CD14-positive monocyte (primary cell): Measurements from ENCODE around the gene EGLN3. TPM values are rescaled to one million over a fixed set of nuclear protein-coding genes. Genes with fewer than 3 reads are reported as not detected.

Experiments used
- DNase-seq, 3 donors: peaks; one replicate each; pipeline ENCODE4 v3.0.0-alpha.2; 2011 to 2022
- H2AFZ ChIP-seq: 2 replicates; pipeline ENCODE4 v1.6.0; 2012; ENCODE audit warnings: mild to moderate bottlenecking, low read depth, low read length, inconsistent platforms; ENCODE audit not compliant: insufficient read depth, poor library complexity, severe bottlenecking
- H3K27ac ChIP-seq, 2 donors: 1 replicate in 1 of 2; 2 replicates in 1 of 2; pipeline ENCODE4 v1.5.1; 2012 to 2013; ENCODE audit warnings: low read length in 2 of 2, control low read depth in 1 of 2, inconsistent platforms in 1 of 2, low read depth in 1 of 2, mild to moderate bottlenecking in 1 of 2
- H3K27me3 ChIP-seq, 2 donors: one replicate each; pipeline versions ENCODE4 v1.6.0 to v1.6.1; 2011 to 2013; ENCODE audit warnings: low read length in 2 of 2; ENCODE audit not compliant: control insufficient read depth in 2 of 2, insufficient read depth in 2 of 2
- H3K36me3 ChIP-seq, 2 donors: replicated peaks in 1 of 2; 1 replicate in 1 of 2; 2 replicates in 1 of 2; pipeline versions ENCODE4 v1.5.1 to v1.6.1; 2012 to 2013; ENCODE audit warnings: low read length in 2 of 2, control low read depth in 1 of 2, inconsistent platforms in 1 of 2, mild to moderate bottlenecking in 1 of 2; ENCODE audit not compliant: insufficient read depth in 2 of 2, control insufficient read depth in 1 of 2
- H3K4me1 ChIP-seq, 2 donors: 1 replicate in 1 of 2; 2 replicates in 1 of 2; pipeline versions ENCODE4 v1.5.1 to v1.6.1; 2012 to 2013; ENCODE audit warnings: low read length in 2 of 2, control low read depth in 1 of 2, inconsistent platforms in 1 of 2, mild to moderate bottlenecking in 1 of 2, moderate library complexity in 1 of 2; ENCODE audit not compliant: insufficient read depth in 2 of 2, control insufficient read depth in 1 of 2
- H3K4me2 ChIP-seq: replicated peaks from 2 replicates; pipeline ENCODE3; 2012; ENCODE audit warnings: low read length, moderate library complexity, mild to moderate bottlenecking; ENCODE audit not compliant: poor library complexity, severe bottlenecking; ENCODE audit errors: extremely low read depth
- H3K4me3 ChIP-seq, 3 experiments: fragments of 200-600 bp in 1 of 3; sonication (generic) in 1 of 3; replicated peaks in 1 of 3; 1 replicate in 2 of 3; 2 replicates in 1 of 3; pipeline ENCODE4 v1.5.1; 2011 to 2013; ENCODE audit warnings: low read length in 3 of 3, mild to moderate bottlenecking in 3 of 3, control low read depth in 2 of 3, low read depth in 2 of 3, inconsistent platforms in 1 of 3, moderate library complexity in 1 of 3
- H3K79me2 ChIP-seq: 2 replicates; pipeline ENCODE4 v1.6.0; 2012; ENCODE audit warnings: mild to moderate bottlenecking, control low read depth, inconsistent platforms, low read length, moderate library complexity; ENCODE audit not compliant: insufficient read depth
- H3K9ac ChIP-seq: 2 replicates; pipeline ENCODE4 v1.6.0; 2017; ENCODE audit warnings: low read length, mild to moderate bottlenecking; ENCODE audit not compliant: insufficient read depth, poor library complexity, severe bottlenecking
- H3K9me3 ChIP-seq, 2 donors: replicated peaks in 1 of 2; 1 replicate in 1 of 2; 2 replicates in 1 of 2; pipeline versions ENCODE4 v1.5.1 to v1.6.1; 2012 to 2013; ENCODE audit warnings: low read length in 2 of 2, control low read depth in 1 of 2; ENCODE audit not compliant: control insufficient read depth in 1 of 2, insufficient read depth in 1 of 2
- H4K20me1 ChIP-seq: 2 replicates; pipeline ENCODE4 v1.6.0; 2012; ENCODE audit warnings: mild to moderate bottlenecking, low read length, control low read depth, moderate library complexity; ENCODE audit not compliant: insufficient read depth
- H3K27ac Mint-ChIP-seq, 7 donors: one replicate each; pipeline ENCODE4 v1.8.0; 2020; ENCODE audit warnings: mild to moderate bottlenecking in 7 of 7, mixed read lengths in 7 of 7, moderate library complexity in 6 of 7, inconsistent platforms in 2 of 7
- H3K27me3 Mint-ChIP-seq, 3 donors: one replicate each; pipeline ENCODE4 v1.8.0; 2021 to 2022; ENCODE audit warnings: low read depth in 3 of 3, mild to moderate bottlenecking in 3 of 3, mixed read lengths in 3 of 3, moderate library complexity in 3 of 3, inconsistent platforms in 1 of 3
- H3K36me3 Mint-ChIP-seq, 2 donors: one replicate each; pipeline ENCODE4 v1.8.0; 2020; ENCODE audit warnings: mixed read lengths in 2 of 2, inconsistent platforms in 1 of 2, mild to moderate bottlenecking in 1 of 2
- H3K4me1 Mint-ChIP-seq: one replicate; pipeline ENCODE4 v1.8.0; 2020; ENCODE audit warnings: mild to moderate bottlenecking, mixed read lengths
- H3K4me3 Mint-ChIP-seq, 2 donors: one replicate each; pipeline ENCODE4 v1.8.0; 2020; ENCODE audit warnings: mild to moderate bottlenecking in 2 of 2, mixed read lengths in 2 of 2, moderate library complexity in 1 of 2
- H3K9me3 Mint-ChIP-seq, 7 donors: one replicate each; pipeline ENCODE4 v1.8.0; 2020 to 2022; ENCODE audit warnings: mixed read lengths in 7 of 7, mild to moderate bottlenecking in 6 of 7, moderate library complexity in 6 of 7, inconsistent platforms in 2 of 7
- CTCF ChIP-seq: fragments of 200-600 bp; IDR thresholded peaks from one replicate; pipeline ENCODE4 v1.8.0; 2022; ENCODE audit warnings: antibody characterized with exemption, mild to moderate bottlenecking
- WGBS: methylation state at CpG from one replicate; pipeline ENCODE4 v1.1.5; 2013; ENCODE audit warnings: missing lambda C conversion rate; ENCODE audit not compliant: insufficient coverage; 5-methylcytosine and 5-hydroxymethylcytosine counted together
- intact Hi-C, 2 donors: fragments of 100-400 bp; cut with micrococcal nuclease; formaldehyde crosslinking; loops; one replicate each; pipeline versions ENCODE4 v1.15.0 to v1.15.1; 2023
- polyA plus RNA-seq, 3 donors: library from polyadenylated mRNA; depleted of rRNA in 1 of 3; unstranded in 2 of 3; stranded (reverse) in 1 of 3; fragments of 300-500 nt in 2 of 3; fragments of >200 nt in 1 of 3; fragmentation: Illumina TruSeq in 2 of 3; gene quantifications; 1 replicate in 2 of 3; 2 replicates in 1 of 3; pipeline ENCODE4 v1.2.3, GENCODE V29; 2012 to 2021

EGLN3 gene
- polyA plus RNA-seq, 3 donors = 0.03 to 0.06 TPM; not detected in 1

GRCh38 chr14:33958605-33959226, 7.8 kb upstream of the EGLN3 start:
- Mint-ChIP-seq H3K4me3 (no peak overlapping the region), H3K27ac (no peak overlapping the region), H3K4me1 (peaks cover 3% of the 10 kb centered on the region), H3K27me3 (peaks cover 12 to 26% (median 21%) of the 10 kb centered on the region in 3 donors), H3K9me3 (peaks cover 0 to 4% (median 0%) of the 10 kb centered on the region in 7 donors), H3K36me3 (no peaks in the 10 kb centered on the region)
- Histone ChIP-seq H3K79me2 (no peaks in the 10 kb centered on the region), H3K9ac (no peak overlapping the region), H2AFZ (no peak overlapping the region), H3K36me3 (no peaks in the 10 kb centered on the region), H3K4me3 (no peak overlapping the region), H3K27ac (no peak overlapping the region), H3K4me1 (no peaks in the 10 kb centered on the region), H3K9me3 (no peaks in the 10 kb centered on the region), H3K27me3 (peaks cover 3 to 11% of the 10 kb centered on the region in 2 donors), H4K20me1 (no peaks in the 10 kb centered on the region), H3K4me2 (no peak overlapping the region)
- WGBS = 60% methylated on average over 5 of the region's 7 CpGs
- DNase-seq = no peak
- intact Hi-C loops = no loop called here
- no peak for TF ChIP-seq CTCF

GRCh38 chr14:33957993-33958392, 7.1 kb upstream of the EGLN3 start:
- Histone ChIP-seq H3K9ac (no peak overlapping the region), H3K79me2 (no peaks in the 10 kb centered on the region), H3K9me3 (no peaks in the 10 kb centered on the region), H3K27me3 (peaks cover 6 to 19% of the 10 kb centered on the region in 2 donors), H3K4me2 (no peak overlapping the region), H3K4me1 (no peaks in the 10 kb centered on the region), H3K27ac (no peak overlapping the region), H2AFZ (no peak overlapping the region), H3K4me3 (no peak overlapping the region), H3K36me3 (no peaks in the 10 kb centered on the region), H4K20me1 (no peaks in the 10 kb centered on the region)
- no peak overlapping the region for H3K4me3 Mint-ChIP-seq
- intact Hi-C loops = no loop called here
- H3K27me3 Mint-ChIP-seq = peaks cover 16 to 31% (median 28%) of the 10 kb centered on the region in 3 donors
- H3K36me3 Mint-ChIP-seq = no peaks in the 10 kb centered on the region
- H3K4me1 Mint-ChIP-seq = peaks cover 3% of the 10 kb centered on the region
- peaks cover 0 to 4% (median 0%) of the 10 kb centered on the region in 7 donors for H3K9me3 Mint-ChIP-seq
- no peak for DNase-seq
- no peak overlapping the region for H3K27ac Mint-ChIP-seq
- WGBS = no CpG with 5 or more reads among the region's 3 CpGs
- no peak for TF ChIP-seq CTCF
